Measurements from ENCODE around the gene HIP1. TPM values are rescaled to one million over a fixed set of nuclear protein-coding genes. Genes with fewer than 3 reads are reported as not detected.

Gene HIP1
- total and polyA plus RNA-seq, 2 donors from 2014 or later = 11.2 to 50.1 TPM

DNA sequence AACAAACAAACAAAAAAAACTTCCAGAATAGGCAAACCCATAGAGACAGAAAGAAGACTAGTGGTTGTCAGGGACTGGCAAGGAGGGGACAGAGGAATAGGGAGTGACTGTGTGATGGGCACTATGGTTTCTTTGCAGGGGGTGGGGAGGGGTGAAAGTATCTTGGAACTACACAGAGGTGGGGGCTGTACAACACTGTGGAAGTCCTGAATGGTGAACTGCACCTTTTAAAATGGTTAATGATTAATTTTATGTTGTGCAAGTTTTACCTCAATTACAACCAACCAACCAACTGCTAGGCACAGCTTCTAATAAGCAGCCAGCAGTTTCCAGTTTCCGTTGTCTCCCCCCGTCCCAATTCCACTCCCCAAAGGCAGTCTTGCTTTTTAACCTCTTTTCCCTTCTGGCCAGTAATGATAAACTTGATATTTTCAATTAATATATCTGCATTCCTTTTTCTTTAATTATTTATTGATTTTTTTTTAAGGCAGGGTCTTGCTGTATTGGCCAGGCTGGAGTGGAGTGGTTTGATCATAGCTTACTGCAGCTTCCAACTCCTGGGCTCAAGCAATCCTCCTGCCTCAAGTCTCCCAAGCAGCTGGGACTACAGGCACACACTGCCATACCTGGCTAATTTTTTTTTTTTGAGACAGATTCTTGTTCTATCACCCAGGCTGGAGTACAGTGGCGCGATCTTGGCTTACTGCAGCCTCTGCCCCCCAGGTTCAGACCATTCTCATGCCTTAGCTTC lies 46.8 kb downstream of the HIP1 start:
- Histone ChIP-seq H3K9me3 (ENCODE audit: control insufficient read depth in 2 of 3, insufficient read depth in 1 of 3, low read length in 3 of 3) (no peaks in the 10 kb centered on the region), H3K9ac (ENCODE audit: low read length in 3 of 3) (no peak overlapping the region), H3K27ac (ENCODE audit: low read depth in 2 of 2, low read length in 2 of 2) (no peak overlapping the region), H3K4me1 (ENCODE audit: control insufficient read depth in 2 of 3, insufficient read depth in 2 of 3, low read depth in 1 of 3, low read length in 3 of 3) (peaks cover 0 to 16% (median 0%) of the 10 kb centered on the region in 3 donors), H3K36me3 (ENCODE audit: control insufficient read depth in 2 of 3, insufficient read depth in 3 of 3, low read length in 3 of 3) (no peaks in the 10 kb centered on the region), H3K27me3 (ENCODE audit: control insufficient read depth, insufficient read depth, low read length) (no peaks in the 10 kb centered on the region), H3K4me3 (ENCODE audit: low read length in 3 of 3) (peak overlapping the region in 1 of 3 donors; percentile 18)
- peak in 2 of 5 donors; percentile 52 to 66 for DNase-seq
- TF ChIP-seq, protein P1, sequence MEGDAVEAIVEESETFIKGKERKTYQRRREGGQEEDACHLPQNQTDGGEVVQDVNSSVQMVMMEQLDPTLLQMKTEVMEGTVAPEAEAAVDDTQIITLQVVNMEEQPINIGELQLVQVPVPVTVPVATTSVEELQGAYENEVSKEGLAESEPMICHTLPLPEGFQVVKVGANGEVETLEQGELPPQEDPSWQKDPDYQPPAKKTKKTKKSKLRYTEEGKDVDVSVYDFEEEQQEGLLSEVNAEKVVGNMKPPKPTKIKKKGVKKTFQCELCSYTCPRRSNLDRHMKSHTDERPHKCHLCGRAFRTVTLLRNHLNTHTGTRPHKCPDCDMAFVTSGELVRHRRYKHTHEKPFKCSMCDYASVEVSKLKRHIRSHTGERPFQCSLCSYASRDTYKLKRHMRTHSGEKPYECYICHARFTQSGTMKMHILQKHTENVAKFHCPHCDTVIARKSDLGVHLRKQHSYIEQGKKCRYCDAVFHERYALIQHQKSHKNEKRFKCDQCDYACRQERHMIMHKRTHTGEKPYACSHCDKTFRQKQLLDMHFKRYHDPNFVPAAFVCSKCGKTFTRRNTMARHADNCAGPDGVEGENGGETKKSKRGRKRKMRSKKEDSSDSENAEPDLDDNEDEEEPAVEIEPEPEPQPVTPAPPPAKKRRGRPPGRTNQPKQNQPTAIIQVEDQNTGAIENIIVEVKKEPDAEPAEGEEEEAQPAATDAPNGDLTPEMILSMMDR (IDR thresholded peaks at IDR 0.05; ENCODE audit: borderline replicate concordance, extremely low read depth, insufficient read depth) = no peak
- intact Hi-C loops (cut with DNase I) = no loop called here
- FAIRE-seq = no peak

DNA sequence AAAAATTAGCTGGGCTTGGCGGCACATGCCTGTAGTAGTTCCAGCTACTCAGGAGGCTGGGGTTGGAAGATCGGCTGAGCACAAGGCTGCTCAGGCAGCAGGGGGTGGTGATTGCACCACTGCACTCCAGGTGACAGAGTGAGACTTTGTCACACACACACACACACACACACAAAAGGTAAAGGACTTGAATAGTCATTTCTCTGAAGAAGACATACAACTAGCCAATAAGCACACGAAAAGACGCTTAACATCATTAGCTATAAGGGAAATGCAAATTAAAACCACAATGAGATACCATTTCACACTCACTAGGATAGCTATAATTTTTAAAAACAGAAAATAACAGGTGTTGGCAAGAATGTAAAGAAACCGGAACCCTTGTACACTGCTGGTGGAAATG lies 48.6 kb downstream of the HIP1 start:
- H3K9me3 ChIP-seq (ENCODE audit: control insufficient read depth in 2 of 3, insufficient read depth in 1 of 3, low read length in 3 of 3) = no peaks in the 10 kb centered on the region
- no peak for FAIRE-seq
- no peak overlapping the region for H3K27ac ChIP-seq (ENCODE audit: low read depth in 2 of 2, low read length in 2 of 2)
- H3K4me1 ChIP-seq (ENCODE audit: control insufficient read depth in 2 of 3, insufficient read depth in 2 of 3, low read depth in 1 of 3, low read length in 3 of 3) = peaks cover 0 to 15% (median 0%) of the 10 kb centered on the region in 3 donors
- no peaks in the 10 kb centered on the region for H3K27me3 ChIP-seq (ENCODE audit: control insufficient read depth, insufficient read depth, low read length)
- intact Hi-C loops (cut with DNase I) = no loop called here
- H3K36me3 ChIP-seq (ENCODE audit: control insufficient read depth in 2 of 3, insufficient read depth in 3 of 3, low read length in 3 of 3) = no peaks in the 10 kb centered on the region
- no peak for DNase-seq
- H3K4me3 ChIP-seq (ENCODE audit: low read length in 3 of 3) = no peak overlapping the region
- H3K9ac ChIP-seq (ENCODE audit: low read length in 3 of 3) = no peak overlapping the region
- TF ChIP-seq, protein P1 (IDR thresholded peaks at IDR 0.05; ENCODE audit: borderline replicate concordance, extremely low read depth, insufficient read depth) = no peak

DNA sequence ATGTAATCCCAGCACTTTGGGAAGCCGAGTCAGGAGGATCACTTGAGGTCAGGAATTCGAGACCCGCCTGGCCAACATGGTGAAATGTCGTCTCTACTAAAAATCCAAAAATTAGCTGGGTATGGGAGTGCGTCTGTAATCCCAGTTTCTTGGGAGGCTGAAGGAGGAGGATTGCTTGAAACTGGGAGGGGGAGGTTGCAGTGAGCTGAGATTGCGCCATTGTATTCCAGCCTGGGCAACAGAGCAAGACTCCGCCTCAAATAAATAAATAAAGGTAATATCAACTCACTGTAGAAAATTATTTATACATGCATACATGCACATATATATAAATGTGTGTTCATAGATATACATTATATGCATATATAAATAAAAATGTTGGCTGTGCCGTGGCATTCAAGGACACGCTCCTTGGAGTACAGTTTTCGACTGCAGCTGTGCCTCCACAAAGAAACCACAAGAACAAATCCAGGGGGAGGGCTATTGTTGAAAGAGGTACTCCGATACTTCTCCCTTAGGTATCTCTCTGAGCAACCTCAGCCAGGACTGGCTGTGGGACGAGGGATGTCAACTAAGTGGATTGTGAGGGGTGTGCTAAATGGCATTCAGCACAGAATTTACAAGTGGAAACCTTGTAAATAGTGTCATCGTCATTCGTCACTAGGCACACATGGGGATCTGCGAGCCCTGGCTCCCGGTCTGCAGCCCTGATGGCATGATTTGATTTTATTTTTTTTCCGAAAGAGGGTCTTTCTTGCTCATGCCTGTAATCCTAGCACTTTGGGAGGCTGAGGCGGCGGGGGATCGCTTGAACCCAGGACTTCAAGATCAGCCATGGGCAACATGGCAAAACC lies 49.3 kb downstream of the HIP1 start:
- H3K27me3 ChIP-seq (ENCODE audit: control insufficient read depth, insufficient read depth, low read length) = no peaks in the 10 kb centered on the region
- H3K4me3 ChIP-seq (ENCODE audit: low read length in 3 of 3) = no peak overlapping the region
- no peaks in the 10 kb centered on the region for H3K9me3 ChIP-seq (ENCODE audit: control insufficient read depth in 2 of 3, insufficient read depth in 1 of 3, low read length in 3 of 3)
- no peak for FAIRE-seq
- intact Hi-C loops (cut with DNase I) = no loop called here
- DNase-seq = no peak
- TF ChIP-seq, protein P1 (IDR thresholded peaks at IDR 0.05; ENCODE audit: borderline replicate concordance, extremely low read depth, insufficient read depth) = no peak
- no peaks in the 10 kb centered on the region for H3K36me3 ChIP-seq (ENCODE audit: control insufficient read depth in 2 of 3, insufficient read depth in 3 of 3, low read length in 3 of 3)
- no peak overlapping the region for H3K27ac ChIP-seq (ENCODE audit: low read depth in 2 of 2, low read length in 2 of 2)
- peak overlapping the region in 1 of 3 donors; percentile 19 for H3K9ac ChIP-seq (ENCODE audit: low read length in 3 of 3)
- peaks cover 0 to 12% (median 0%) of the 10 kb centered on the region in 3 donors for H3K4me1 ChIP-seq (ENCODE audit: control insufficient read depth in 2 of 3, insufficient read depth in 2 of 3, low read depth in 1 of 3, low read length in 3 of 3)

Measured in kidney (tissue), 14 donors.